HG03103 (cell line): ENCODE data around the gene TRUB2.

ENCODE experiments used
- ATAC-seq: cut with Tn5 transposase; IDR thresholded peaks from one replicate; pipeline ENCODE4 v1.9.1; 2021; ENCODE audit warnings: low read depth; ENCODE audit not compliant: unreplicated experiment

The TRUB2 gene

DNA sequence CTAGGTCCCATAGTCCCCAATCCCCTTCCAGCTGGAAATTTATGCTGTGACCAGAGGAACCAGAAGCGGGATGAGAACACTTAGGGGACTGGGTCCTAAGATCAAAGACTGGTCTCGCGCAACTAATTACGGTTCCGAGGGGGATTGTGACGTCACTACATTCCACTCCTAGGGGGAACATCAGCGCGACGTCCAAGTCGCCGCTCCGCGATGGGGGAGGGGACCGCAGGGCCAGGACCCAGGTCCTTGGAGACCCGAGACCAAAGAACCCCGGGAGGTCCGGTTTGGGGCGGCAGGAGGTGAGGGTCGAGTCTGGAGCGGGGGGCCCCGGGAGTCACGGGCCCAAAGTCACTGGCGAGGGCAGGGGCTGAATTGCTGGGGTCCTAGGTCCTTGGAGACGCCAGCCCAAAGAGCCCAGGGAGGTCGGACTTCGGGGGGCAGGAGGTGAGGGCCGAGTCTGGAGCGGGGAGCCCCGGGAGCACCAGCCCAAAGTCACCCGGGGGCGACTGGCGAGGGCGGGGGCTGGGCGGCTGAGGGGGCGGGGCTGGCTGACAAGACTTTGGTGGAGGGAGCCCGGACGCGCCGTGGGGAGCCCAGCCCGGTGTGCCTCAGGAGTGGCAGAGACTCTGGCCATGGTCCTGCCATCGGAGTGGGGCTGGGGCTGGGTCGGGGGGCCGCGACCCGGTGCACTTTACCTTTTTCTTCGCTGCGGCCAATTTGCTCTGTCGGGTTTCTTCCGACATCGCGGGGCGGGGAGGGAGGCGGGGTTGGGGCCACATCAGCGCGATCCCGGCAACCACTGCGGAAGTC lies 46.8 kb downstream of the TRUB2 start, which contains the start of gene GOLGA2:
Gene GOLGA2 (minus strand): TSS at position 810 of the 810 bp plus-strand sequence. CDS start 31 bp downstream, at position 779.
- ATAC-seq: peak; percentile 47

DNA sequence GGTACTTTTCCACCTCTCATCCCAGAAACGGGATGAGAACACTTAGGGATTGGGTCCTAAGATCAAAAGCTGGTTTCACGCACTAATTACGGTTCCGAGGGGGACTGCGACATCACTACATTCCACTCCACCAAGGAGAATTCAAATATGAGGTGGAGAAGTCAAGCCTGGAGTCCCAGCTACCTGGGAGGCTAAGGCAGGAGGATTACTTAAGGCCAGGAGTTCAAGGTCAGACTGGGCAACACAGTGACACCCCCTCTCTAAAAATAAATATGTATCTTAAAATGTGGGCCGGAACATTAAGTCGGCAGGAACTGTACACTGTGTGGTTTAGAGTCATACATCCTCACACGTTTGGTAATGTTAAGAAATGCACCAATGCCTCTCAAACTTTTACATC lies 48.0 kb downstream of the TRUB2 start:
- ATAC-seq: no peak

DNA sequence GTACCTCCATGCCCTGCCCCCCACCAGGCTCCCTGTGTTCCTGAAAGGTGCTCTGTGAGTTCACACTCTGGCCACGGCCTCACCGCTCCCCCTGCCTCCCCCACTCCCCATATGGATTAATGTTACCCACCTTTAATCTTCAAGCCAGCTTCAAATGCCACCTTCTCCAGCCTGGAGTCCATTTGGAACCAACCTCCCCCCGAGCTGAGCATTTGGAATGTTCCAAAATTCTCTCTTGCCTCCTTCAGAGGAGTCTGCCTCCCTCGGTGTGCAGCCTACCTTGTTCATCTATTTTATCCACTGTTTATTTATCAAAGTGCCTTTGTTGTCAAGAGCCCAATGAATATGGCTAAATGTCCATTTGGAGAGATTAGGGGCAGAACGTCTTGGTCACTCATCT lies 50.7 kb downstream of the TRUB2 start:
- no peak for ATAC-seq

DNA sequence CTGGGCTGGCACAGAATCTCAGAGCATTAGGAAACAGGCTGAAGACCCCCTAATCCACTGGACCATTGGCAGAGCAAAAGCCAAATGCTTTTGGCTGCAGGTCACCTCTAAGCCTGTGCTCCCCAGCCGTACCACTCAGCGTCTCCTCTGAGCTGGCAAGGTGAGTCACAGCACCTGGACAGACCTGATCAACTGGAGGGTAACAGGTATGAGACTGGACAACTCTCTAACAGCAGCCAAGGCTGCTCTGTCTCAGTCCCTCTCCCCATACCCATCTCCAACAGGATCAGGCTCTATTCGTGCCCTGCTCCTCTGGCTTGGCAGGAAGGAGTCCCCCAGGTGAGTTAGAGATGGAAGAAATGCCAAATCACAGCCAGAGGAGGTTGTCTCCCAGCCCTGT lies 51.1 kb downstream of the TRUB2 start:
- ATAC-seq: no peak

DNA sequence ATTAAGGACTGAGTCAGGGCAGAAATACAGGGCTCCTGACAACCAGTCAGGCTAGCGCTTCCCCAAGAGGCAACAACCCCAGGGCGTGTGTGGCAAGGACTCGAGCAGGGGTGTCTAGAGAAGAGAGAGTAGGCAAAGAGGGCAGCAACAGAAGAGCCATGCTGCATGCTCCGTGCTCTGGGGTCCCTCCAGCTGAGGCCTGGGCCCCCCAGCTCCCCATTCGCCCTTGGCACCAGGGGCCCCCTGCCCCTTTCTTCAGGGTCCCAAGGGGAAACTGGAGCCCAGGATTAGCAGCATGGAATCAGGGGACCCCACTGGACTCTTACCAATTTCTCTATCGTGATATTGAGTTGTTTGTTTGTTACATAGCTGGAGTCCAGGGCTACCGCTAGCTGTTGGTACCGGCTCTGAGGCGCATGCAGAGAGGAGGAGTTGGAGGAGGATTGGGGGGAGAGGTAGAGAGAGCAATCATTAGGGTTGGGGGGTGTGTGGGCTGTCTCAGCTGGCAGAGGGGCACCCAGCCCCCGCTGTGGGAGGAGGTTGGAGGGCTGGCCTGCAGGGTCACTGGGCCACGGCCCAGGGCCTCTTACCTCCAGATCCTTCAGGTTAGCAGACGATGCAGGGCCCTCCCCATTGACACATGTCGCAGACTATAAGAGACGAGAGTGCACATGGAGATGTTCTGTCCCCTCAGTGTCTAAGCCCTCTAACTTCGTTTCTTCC lies 55.2 kb downstream of the TRUB2 start:
- ATAC-seq: no peak

DNA sequence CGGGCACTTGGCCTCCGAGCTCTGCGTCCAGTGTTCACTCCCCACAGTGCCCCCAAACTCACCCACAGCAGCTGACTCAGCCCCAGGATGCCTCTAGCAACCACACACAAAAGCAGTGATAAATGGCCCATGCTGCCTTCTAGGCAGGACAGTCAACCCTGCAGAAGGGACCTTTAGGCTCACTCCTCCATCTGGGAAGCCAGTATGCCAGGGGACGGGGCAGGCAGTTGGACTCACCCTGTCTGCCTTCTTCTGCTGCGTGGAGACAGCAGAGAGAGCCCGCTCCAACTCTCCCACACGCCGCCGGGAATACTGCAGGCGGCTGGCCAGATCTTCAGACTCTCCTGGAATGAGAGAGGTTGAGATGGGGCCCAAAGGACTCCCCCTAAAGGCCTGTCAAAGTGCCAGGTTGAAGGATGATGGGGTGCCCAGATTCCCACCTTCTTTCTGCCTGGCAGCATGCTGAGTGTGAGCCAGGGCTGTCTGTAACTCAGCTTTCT lies 56.8 kb downstream of the TRUB2 start:
- no peak for ATAC-seq

DNA sequence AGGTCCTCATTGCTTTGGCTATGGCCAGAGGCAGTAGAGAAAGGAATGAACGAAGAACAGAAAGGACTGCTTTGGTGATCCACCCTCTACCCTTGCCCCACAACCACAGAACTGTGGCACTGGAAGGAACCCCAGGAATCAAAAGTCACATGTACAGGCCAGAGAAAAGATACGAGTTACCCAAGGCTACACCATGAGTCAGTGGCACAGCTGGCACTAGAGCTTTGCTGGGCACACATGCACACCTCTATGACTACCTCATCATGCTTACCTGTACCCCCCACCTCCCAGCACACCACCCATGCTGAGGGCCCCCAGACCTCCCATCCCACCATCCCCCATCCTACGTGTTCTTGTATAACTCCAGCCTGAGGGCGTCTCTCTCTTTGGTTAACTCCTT lies 59.6 kb downstream of the TRUB2 start:
- no peak for ATAC-seq

DNA sequence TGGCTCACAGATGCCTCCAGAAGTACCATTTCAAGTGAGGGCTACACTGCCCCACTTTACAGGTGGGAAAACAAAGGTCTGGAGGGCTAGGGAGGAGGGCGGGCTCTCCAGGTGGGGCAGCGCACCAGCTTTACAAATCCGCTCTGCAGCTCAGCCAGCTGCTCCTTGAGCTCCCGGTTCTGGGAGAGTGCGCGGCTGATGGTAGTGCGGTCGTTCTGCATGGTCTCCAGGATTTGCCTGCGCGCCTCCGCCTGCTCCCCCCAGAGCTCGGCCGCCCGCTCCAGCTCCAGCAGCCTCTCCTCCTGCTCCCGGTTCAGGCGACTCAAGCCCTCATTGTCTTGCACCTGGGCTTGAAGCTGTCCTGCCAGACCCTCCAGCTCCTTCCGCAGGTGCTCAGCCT lies 61.9 kb downstream of the TRUB2 start:
- ATAC-seq: no peak

DNA sequence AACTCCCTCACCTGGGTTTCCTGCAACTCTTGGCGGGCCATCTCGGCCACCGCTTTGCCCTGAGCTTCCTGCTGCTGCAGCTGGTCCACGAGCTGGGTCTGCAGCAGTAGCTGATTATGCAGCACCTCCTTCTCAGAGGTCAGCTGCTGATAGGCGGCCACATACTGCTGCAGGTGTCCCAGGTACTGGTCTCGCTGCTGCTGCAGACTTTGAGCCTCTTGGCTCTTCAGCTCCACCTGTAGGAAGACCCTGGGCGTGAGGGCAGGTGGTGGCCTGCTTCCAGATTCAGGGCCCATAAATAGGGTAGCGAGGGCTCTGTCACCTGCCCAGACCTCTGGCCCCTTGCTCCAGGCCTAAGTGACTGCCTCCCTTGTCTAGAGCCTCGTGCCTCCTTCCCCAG lies 63.1 kb downstream of the TRUB2 start:
- no peak for ATAC-seq

DNA sequence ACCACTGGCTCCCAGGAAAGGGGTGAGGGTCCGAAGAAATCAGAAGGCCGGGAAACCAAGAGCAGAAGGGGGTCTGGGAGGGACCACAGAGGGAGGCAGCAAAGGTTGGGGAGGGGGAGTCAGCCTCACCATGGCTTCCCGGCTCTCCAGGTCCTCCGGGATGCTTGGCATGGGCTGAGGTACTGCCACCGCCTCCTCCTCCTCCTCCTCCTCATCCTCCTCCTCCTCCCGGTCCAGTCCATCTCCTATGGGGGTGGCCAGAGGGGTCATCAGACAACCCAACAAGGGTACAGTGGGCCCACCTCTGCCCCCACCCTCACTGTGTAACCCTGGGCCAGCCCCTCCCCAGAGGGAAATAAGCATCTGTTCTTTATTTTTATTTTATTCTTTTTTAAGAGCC lies 63.9 kb downstream of the TRUB2 start:
- no peak for ATAC-seq

DNA sequence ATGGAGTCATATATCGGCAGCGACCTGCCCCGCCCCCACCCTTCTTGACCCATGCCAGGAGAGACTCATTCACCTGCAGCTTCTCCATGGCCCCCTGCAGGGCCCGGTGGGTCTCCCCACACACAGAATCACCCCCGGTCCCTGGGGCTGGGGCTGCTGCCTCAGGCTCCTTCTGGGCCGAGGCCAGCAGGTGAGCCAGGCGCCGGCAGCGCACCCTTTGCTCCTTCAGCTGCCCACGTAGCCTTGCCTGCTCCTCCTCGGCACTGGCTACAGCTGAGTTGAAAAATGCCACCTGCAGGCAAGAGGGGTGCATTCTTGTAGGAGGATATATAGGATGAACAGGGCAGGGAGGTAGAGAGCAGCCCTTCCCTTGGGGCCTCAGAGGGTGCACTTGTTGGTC lies 64.3 kb downstream of the TRUB2 start:
- ATAC-seq: no peak

DNA sequence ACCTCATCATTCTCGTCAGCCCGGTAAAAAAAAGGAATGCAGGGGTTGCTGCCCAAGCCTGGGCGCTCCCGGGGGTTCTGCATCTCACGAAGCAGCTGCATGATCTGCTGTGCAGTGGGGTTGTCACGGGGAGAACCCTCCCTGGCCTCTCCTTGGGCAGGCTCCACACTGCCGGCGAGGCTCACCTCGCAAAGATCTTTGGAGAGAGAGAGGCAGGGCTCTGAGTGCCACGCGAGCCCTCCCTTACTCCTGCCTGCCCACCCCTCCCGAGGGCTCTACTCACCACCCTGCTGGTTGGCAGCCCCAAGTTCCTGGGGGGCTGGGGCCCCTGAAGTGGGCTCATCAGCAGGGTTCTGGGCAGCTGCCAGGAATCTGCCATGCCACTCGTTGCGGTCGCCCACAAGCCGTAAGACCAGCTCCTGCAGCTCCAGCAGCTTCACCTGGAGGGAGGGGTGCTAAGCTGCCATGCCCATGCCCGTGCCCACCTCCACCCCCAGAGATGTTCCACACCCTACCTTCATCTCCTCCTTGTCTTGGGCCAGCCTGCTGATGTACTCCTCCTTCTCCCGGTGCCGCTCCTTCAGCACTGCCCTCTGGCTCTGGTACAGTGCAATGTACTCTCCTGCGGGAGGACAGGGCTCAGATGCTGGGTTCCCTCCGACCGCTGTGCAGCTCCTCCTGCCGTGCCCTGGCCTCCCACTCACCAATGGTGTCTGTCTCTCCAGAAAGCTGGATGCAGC lies 65.0 kb downstream of the TRUB2 start:
- ATAC-seq: no peak
